Left cardiac atrium (tissue), 4 donors: ENCODE measurements around the gene KLHDC7A. TPM values are rescaled to one million over a fixed set of nuclear protein-coding genes. Genes with fewer than 3 reads are reported as not detected.

Experiments used
- ATAC-seq, 2 donors: fragments of 200-7000 bp; cut with Tn5 transposase; one replicate each; pipeline ENCODE4 v1.9.1; 2020; ENCODE audit warnings: mild to moderate bottlenecking in 2 of 2, moderate library complexity in 2 of 2
- DNase-seq: peaks from one replicate; pipeline ENCODE4 v3.0.0-alpha.2; 2020
- intact Hi-C, 2 donors: fragments of 100-400 bp; cut with DNase I; formaldehyde crosslinking; loops; one replicate each; pipeline versions ENCODE4 v1.14.1 to v1.15.1; 2022 to 2023
- total RNA-seq, 2 donors: library from RNA; stranded (reverse); fragmentation: NEBNext Ultra II Directional; extraction: Animal tissue kit (Norgen Biotek cat#: 25700); gene quantifications; one replicate each; pipeline ENCODE4 v1.2.1, GENCODE V29; 2021
- donor health status: DM: no; HTN: yes; CAD: no.
- donor health status: DM: no; HTN: yes; CAD: no; lungs with severe emphysema.
- donor health status: DM: yes; HTN: yes; CAD: no.
- donor health status: Dilated cardiomyopathy.

Gene KLHDC7A
- total RNA-seq, 2 donors from 2014 or later = 0.29 TPM; not detected in 1

DNA sequence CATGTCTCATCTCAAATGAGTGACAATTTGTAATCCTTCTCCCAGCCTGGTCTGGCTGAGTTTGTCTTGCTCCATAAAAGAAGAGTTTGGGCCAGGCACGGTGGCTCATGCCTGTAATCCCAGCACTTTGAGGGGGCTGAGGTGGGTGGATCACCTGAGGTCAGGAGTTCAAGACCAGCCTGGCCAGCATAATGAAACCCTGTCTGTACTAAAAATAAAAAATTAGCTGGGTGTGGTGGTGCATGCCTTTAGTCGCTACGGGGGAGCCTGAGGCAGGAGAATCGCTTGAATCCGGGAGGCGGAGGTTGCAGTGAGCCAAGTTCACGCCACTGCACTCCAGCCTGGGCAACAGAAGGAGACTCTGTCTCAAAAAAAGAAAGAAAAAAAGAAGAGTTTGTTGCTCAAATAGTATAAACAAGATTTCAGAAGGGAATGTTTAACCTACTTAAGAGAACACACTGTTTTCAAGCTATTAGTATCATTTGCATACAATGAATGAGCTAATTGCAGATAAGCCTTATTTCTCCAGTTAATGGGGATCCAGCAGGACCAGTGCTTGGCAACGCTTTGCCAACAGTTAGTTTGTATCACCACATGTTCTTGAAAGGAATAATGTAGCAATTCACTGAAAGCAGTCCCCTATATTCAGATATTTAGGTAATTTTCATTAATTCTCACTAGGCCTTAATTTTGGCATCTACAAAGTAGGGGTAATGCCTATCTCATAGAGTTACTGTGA lies 15.9 kb downstream of the KLHDC7A start:
- intact Hi-C loops = no loop called here
- no peak for ATAC-seq
- DNase-seq = no peak

DNA sequence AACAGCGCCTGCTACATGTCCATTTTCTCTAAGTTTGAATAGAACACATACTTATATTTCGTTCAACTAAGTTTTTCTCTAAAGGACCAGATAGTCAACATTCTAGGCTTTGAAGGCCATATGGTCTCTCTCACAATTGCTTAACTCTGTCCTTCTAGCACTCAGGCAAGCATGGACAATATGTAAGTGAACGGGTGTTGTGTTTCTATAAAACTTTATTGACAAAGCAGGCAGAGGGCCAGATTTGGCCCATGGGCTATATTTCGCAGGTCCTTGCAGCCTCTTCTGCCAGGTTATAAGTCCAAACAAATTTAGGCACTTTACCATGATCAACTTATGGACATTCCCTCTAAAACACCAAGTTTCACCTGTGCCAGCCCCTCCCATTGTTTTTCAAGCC lies 21.1 kb downstream of the KLHDC7A start:
- no peak for DNase-seq
- intact Hi-C loops = no loop called here
- ATAC-seq = no peak

DNA sequence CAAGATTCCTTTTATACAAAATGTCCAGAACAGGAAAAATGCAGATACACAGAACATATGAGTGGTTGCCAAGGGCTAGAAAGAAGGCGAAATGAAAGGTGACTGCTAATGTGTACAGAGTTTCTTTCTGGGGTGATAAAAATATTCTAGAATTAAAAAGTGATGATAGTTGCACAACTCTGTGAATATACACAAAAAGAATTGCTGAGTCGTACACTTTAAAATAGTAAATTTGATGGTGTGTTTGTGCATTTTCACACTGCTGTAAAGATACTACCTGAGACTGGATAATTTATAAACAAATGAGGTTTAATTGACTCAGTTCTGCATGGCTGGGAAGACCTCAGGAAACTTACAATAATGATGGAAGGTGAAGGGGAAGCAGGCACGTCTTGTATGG lies 23.9 kb downstream of the KLHDC7A start:
- intact Hi-C loops = no loop called here
- no peak for DNase-seq
- ATAC-seq = no peak

DNA sequence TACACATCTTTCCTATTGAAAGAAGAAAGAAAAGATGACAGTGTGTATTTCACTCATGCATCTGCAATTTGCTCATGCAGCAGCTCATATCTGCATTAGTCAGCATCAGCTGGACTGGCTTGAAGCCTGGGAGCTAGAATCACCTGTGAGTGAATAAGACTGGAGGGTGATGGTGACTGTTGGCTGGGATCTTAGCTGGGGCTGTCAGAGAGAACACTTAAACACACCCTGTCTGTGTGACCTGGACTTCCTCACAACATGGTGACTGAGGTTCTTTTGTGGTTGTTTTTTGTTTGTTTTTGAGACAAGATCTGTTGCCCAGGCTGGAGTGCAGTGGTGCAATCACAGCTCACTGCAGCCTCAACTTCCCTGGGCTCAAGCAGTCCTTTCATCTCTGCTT lies 24.9 kb downstream of the KLHDC7A start:
- DNase-seq (no peak), ATAC-seq (no peak)
- intact Hi-C loops = no loop called here

DNA sequence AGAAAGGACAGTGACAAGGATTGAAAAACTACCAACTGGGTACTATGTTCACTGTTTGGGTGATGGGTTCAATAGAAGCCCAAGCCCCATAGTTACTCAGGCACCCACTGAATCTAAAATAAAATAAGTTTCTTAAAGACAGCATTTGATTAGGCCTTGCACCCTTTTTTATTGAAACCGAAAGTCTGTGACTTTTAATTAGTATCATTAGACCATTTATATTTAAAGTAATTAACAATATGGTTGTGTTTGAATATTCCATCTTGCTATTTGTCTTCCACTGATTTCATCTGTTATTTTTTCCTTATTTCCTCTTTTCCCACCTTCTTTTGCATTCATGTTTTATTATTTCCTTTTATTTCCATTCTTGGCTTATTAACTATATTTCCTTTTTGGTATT lies 27.4 kb downstream of the KLHDC7A start:
- DNase-seq (no peak), ATAC-seq (no peak)
- intact Hi-C loops = no loop called here

DNA sequence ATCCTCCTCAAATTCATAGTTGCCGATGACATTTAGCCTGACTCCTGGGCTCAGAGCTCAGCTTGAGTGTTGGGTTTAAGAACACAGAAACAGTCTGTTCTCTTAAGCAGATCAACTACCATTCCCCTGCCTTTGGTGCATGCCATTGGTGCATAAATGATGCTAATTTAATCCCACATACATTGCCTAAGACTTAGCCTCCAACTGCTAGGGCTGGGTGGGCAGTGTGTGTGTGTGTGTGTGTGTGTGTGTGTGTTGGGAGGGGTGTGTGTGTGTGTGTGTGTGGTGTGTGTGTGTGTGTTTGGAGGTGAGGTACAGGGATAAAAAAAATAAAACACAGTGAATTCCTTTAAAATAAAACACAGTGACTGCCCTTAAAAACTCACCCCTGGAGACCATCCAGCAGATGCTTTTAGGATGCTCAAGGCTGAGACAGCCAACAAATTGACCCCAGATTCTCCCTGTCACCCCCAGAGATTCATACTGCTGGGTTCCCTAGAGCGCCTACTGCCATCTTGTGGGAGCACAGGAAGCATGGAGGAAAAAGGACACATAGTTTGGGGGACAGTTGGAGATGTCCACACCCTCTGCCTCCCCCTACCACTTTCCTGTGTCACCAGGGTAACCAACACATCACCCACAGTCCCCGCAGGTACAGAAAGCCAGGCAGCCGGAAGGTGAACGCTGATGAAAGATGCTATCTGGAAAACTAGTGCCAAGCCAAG lies 30.6 kb downstream of the KLHDC7A start:
- ATAC-seq = no peak
- intact Hi-C loops = no loop called here
- no peak for DNase-seq

- DNase-seq (no peak), ATAC-seq (no peak)
- intact Hi-C loops = no loop called here
These were observed 31.1 kb downstream of the KLHDC7A start for GRCh38 chr1:18511874-18512150.

- intact Hi-C loops = no loop called here
- DNase-seq = no peak
- no peak for ATAC-seq
These were observed 32.2 kb downstream of the KLHDC7A start for GRCh38 chr1:18512883-18513282.

DNA sequence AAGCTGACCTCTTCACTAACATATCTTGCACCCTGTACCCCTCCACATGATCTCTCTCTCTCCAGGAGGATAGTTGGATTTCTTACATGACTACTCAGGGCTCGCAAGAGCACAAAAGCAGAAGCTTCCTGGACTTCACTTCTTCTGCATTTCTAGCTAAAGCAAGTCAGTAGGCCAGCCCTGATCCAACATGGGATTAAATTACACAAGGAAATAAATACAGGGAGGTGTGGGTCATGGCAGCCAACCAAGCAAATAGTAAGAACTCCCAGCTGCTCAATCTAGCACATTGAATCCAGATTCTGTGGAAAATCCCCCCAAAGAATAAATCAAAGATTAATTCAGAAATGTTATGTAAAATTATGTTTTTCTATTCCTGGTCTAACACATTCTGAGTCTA lies 33.3 kb downstream of the KLHDC7A start:
- DNase-seq = no peak
- no peak for ATAC-seq
- intact Hi-C loops = no loop called here

DNA sequence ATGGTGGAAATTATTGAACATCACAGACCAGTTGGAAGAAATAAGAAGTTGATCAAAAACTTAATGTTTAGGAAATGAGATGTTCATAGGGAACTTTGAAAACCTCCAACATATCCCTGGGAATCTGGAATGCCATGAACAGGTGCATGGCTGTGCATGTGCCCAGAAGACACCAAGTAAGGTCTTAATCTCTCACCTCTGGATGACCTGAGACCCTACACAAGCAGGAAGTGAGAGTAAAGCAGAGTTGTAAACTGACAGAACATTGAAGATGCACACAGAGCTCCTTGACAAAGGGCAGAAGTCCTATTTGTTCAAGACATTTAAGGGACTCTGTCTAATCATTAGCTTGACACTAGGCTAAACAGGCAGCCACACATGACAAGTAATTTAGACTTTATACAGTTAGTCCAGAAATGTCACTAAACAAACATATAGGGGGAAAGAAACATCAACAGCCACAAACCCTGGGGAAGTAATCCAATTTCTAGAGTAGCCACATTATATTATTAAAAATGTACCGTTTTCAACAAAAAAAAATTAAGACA lies 34.5 kb downstream of the KLHDC7A start:
- no peak for ATAC-seq

GRCh38 chr1:18516473-18516872 lies 35.7 kb downstream of the KLHDC7A start:
- ATAC-seq = no peak
- no peak for DNase-seq
- intact Hi-C loops = no loop called here

More for the DNA sequence above, 34.5 kb downstream of the KLHDC7A start:
- intact Hi-C loops = no loop called here
- DNase-seq = no peak

- intact Hi-C loops = no loop called here
- ATAC-seq (no peak), DNase-seq (no peak)
These were observed 45.9 kb downstream of the KLHDC7A start for GRCh38 chr1:18526436-18527275.

DNA sequence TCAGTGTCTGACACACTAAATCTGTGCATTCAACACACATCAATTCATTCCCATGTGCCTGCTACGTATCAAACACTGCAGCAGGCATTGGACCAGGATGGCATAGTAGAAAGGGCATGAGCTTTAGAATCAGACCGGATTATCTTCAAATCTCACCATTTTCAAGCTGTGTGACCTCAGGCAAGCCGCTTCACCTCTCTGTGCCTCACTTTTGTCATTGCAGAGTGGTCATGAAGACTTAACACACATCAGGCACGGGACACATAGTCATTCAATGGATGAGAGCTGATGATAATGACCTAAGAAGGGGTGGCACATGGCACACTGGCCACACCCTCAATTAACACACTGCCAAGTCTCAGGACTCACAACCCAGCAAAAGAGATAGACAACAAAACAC lies 46.8 kb downstream of the KLHDC7A start:
- intact Hi-C loops = no loop called here
- ATAC-seq (no peak), DNase-seq (no peak)

- DNase-seq (no peak), ATAC-seq (no peak)
- intact Hi-C loops = no loop called here
These were observed 47.2 kb downstream of the KLHDC7A start for GRCh38 chr1:18527921-18528320.

GRCh38 chr1:18528616-18529015 lies 47.9 kb downstream of the KLHDC7A start:
- no peak for DNase-seq
- ATAC-seq = no peak
- intact Hi-C loops = no loop called here

DNA sequence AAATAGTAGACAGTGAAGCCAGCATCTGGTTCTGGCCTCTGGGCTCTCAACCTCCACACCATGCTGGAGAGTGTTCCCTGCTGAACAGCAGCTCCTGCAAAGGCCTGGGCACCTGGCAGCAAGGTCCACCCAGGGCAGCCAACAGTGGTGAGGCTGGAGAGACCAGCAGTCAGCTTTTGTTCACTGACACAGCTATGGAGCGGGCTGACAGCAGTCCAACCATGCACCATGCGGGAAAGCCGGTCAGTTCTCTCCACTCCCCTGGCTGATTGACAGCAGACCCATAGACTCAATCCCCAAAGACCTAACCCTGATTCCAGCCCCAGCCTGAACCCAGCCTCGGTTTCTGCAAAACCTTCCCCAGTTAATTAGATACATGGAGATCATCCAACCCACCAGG lies 49.0 kb downstream of the KLHDC7A start:
- ATAC-seq (no peak), DNase-seq (no peak)
- intact Hi-C loops = no loop called here

- ATAC-seq (peak in 1 of 2 donors; percentile 39), DNase-seq (no peak)
- intact Hi-C loops = no loop called here
These were observed 50.1 kb downstream of the KLHDC7A start for GRCh38 chr1:18530587-18531502.

GRCh38 chr1:18531503-18531845 lies 50.7 kb downstream of the KLHDC7A start:
- DNase-seq = no peak
- intact Hi-C loops = no loop called here

More at GRCh38 chr1:18531503-18531845, 50.7 kb downstream of the KLHDC7A start:
- ATAC-seq = no peak
